ENCODE measurements around the gene GFOD1. TPM values are rescaled to one million over a fixed set of nuclear protein-coding genes. Genes with fewer than 3 reads are reported as not detected.

GFOD1 gene
- total and polyA plus RNA-seq, 2 of the 4 experiments (the other 2 are of a cell fraction) = 1.8 to 3.4 TPM

DNA sequence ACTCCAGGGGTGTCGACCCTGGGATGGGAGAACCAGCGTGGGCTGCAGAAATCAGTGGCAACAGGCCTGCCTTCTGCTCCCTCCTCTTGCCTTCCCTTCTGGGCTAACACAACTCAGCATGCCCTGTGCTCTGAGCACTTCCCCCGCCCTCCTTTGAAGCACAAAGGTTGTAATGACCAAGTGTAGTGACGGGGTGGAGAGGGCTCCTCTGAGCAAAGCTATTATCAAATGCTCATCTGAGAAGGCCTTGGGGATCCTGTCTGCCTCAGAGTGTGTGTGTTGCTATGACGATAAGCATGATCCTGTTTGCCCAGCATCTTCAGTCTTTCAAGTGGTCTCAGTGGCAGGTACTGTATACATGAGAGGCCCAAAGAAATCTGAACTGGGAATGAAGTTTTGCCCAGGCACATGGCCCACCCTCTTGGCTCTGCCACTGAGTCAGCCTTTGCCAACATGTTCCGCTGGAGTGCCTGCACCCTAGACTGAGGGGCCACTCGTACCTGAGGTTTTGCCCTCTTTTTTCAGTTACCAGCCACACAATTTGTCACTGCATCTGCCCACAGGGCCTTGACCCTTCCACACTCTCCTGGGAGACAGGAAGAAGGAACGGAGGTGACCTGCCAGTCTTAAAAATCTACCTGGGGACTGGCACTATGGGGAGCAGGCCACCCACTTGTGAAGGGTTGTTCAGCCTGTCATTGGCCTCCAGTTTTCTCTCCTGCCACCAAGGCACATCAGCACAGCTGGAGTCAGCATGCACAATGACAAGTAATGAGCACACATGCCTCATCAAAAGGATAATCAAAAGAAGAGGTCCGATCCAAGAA, 74.5 kb downstream of the GFOD1 start (continued):
- TF ChIP-seq MAZ (IDR thresholded peaks at IDR 0.05; ENCODE audit: borderline replicate concordance, low read depth, low read length) (no peak), BHLHE40 (IDR thresholded peaks at IDR 0.05; ENCODE audit: low read depth, low read length) (no peak)

DNA sequence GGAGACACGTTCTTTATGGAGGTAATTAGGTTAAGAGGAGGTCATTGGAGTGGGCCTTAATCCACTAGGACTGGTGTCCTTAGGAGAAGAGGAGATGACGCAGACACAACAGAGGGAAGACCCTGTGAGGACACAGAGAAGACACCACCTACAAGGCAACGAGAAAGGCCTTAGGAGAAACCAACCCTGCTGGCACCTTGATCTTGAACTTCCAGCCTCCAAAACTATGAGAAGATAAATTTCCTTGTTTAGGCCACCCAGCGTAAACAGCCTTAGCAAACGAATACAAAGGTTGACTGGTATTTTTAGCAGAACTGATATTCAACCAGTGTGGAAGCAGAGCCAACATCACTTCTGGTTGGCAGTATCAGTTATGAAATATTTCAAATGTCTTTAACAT, 75.2 kb downstream of the GFOD1 start:
- no peak for TF ChIP-seq MAZ (IDR thresholded peaks at IDR 0.05; ENCODE audit: borderline replicate concordance, low read depth, low read length)
- CTCF ChIA-PET = no interaction called here

More for the DNA sequence above, 75.2 kb downstream of the GFOD1 start:
- Histone ChIP-seq H3K23ac (ENCODE audit: low read depth, low read length) (no peak overlapping the region), H3K14ac (replicated peaks; ENCODE audit: low read depth, low read length) (no peak overlapping the region), H3K4ac (ENCODE audit: low read depth, low read length) (no peak overlapping the region), H3K27me3 (ENCODE audit: control insufficient read depth, insufficient read depth, low read length) (no peaks in the 10 kb centered on the region), H3K56ac (ENCODE audit: extremely low read depth, insufficient read depth, low read length) (no peak overlapping the region), H3K18ac (ENCODE audit: low read depth, low read length) (no peak overlapping the region), H2AK5ac (ENCODE audit: low read depth, low read length) (no peak overlapping the region), H3K4me2 (ENCODE audit: low read depth, low read length) (no peak overlapping the region), H3K9ac (ENCODE audit: low read depth, low read length) (no peak overlapping the region), H2BK5ac (ENCODE audit: low read depth, low read length, poor library complexity, severe bottlenecking) (no peak overlapping the region), H3K4me3 (ENCODE audit: insufficient read depth, low read depth, low read length) (no peak overlapping the region), H4K20me1 (ENCODE audit: insufficient read depth, low read length) (no peaks in the 10 kb centered on the region; the same call in 1 of the 2 replicates), H2BK20ac (ENCODE audit: low read depth, low read length) (no peak overlapping the region), H2BK15ac (ENCODE audit: low read depth, low read length) (no peak overlapping the region), H3K27ac (ENCODE audit: insufficient read depth, low read length) (no peak overlapping the region), H4K8ac (ENCODE audit: low read depth in 2 of 2, low read length in 2 of 2) (no peak overlapping the region), H3K9me1 (ENCODE audit: insufficient read depth, low read length) (peaks cover 20% of the 10 kb centered on the region), H3K4me1 (ENCODE audit: control insufficient read depth, insufficient read depth, low read length) (peaks cover 19% of the 10 kb centered on the region), H3K9me3 (ENCODE audit: control insufficient read depth, insufficient read depth, low read length) (no peaks in the 10 kb centered on the region), H4K91ac (ENCODE audit: insufficient read depth, low read depth, low read length) (no peak overlapping the region), H2AK9ac (replicated peaks; ENCODE audit: low read depth, low read length, poor library complexity) (peak overlapping the region; percentile 9), H2BK120ac (ENCODE audit: low read depth, low read length) (no peak overlapping the region), H3K36me3 (ENCODE audit: control insufficient read depth, insufficient read depth, low read length) (no peaks in the 10 kb centered on the region), H3K79me1 (ENCODE audit: low read depth in 1 of 2, low read length in 2 of 2) (peaks cover 0 to 13% of the 10 kb centered on the region in 2 experiments; a peak in 2 of 4 replicates), H4K5ac (ENCODE audit: low read depth, low read length) (no peak overlapping the region), H2AFZ (replicated peaks; ENCODE audit: low read length, poor library complexity) (no peak overlapping the region)
- no CpG with 5 or more reads among the region's 5 CpGs for WGBS, 2 experiments (ENCODE audit: extremely low coverage in 2 of 2, insufficient read length in 1 of 2)
- dilution Hi-C loops (cut with HindIII; ENCODE audit: low sequenced_read_pairs, unreplicated experiment) = no loop called here
- intact Hi-C loops (cut with micrococcal nuclease) = no loop called here
- ATAC-seq (ENCODE audit: low read depth) (no peak), DNase-seq (no peak)
- BruUV-seq (replicated peaks) = no TSS peak
- in situ Hi-C loops (cut with MboI; ENCODE audit: low sequenced_read_pairs) = no loop called here
- POLR2A ChIA-PET (ENCODE audit: unreplicated experiment) = no interaction called here
